ENCODE measurements around the gene NAA38. TPM values are rescaled to one million over a fixed set of nuclear protein-coding genes. Genes with fewer than 3 reads are reported as not detected.

The NAA38 gene
- total and polyA plus RNA-seq, 4 donors = 44.1 to 143 (median 79.4) TPM

DNA sequence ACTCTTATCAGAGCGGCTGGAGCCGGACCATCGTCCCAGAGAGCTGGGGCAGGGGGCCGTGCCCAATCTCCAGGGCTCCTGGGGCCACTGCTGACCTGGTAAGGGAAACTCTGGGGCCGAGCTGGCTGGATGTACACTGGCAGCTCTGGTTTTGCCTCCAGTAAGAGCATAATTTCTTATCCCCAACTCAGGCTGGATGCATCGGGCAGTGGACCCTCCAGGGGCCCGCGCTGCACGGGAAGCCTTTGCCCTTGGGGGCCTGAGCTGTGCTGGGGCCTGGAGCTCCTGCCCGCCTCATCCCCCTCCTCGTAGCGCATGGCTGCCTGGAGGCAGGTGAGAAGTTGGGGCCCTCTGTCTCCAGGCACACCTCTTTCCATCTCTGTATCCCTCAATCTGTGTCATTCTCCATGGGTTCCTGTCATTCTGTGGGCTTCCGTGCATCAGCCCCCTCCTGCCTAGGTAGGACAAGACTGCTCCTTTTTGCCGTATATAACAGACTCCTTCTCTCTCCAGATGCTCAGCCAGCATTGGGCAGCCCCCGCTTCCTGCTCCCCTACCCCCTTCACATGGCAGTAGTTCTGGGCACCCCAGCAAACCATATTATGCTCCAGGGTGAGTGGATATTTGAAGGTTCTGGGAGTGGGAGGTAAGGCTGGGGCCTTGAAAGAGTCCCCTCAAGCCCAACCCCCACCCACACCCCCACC lies 11.8 kb downstream of the NAA38 start:
- DNase-seq = peak in 1 of 2 donors; percentile 70
- Histone ChIP-seq H3K27ac (ENCODE audit: low read depth in 1 of 2, low read length in 2 of 2) (peak overlapping the region; percentile 52 to 71), H3K36me3 (ENCODE audit: control insufficient read depth in 1 of 2, insufficient read depth in 2 of 2, low read length in 1 of 2) (peaks cover 0 to 2% of the 10 kb centered on the region in 2 donors), H3K4me3 (ENCODE audit: low read length in 2 of 2) (no peak overlapping the region), H3K9me3 (ENCODE audit: control insufficient read depth, low read length) (no peaks in the 10 kb centered on the region), H3K27me3 (ENCODE audit: control insufficient read depth in 1 of 2, insufficient read depth in 2 of 2, low read length in 1 of 2) (no peaks in the 10 kb centered on the region), H3K4me1 (ENCODE audit: control insufficient read depth in 1 of 2, insufficient read depth in 2 of 2, low read length in 2 of 2) (no peaks in the 10 kb centered on the region)
- ATAC-seq (ENCODE audit: low FRiP score) = no peak
- intact Hi-C loops (cut with DNase I) = no loop called here
- 55 to 56% methylated on average over 15 of the region's 15 CpGs for WGBS, 2 donors

DNA sequence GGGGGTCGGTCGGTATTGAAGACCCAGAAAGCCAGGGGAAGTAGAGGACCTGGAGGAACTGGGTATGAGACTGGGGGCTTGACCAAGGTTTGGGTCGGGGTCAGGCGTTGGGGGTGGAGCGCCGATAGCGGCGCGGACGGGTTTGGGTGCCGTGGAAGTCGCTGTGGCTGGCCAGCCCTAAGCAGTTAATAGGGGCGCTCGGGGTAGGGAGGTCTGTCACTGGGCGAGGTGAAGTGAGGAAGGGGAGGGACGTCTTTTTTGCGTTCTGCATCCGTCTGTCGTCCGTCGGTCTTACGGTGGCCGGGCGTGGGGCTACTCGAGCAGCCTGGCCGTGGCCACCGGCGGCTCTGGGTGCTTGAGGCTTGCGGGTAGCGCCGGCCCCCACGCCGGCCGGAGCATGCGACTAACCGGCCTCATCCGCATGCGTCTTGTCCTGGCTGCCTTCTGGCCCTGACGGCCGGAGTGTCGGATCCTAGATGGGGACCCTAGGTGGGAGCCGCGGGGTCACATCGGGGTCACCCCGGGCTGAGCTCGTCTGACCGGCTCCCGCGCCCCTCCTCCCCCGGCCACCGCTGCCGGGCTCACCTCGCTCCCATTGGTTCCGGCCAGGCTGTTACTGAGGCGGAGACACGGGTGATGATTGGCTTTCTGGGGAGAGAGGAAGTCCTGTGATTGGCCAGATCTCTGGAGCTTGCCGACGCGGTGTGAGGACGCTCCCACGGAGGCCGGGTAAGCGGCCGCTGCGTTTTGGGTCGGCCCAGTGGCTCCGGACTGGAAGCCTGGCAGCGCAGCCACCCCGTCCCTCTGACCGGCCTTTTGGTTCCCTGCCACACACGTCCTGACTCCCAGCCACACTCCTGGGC lies 12.8 kb downstream of the NAA38 start:
- intact Hi-C loops (cut with DNase I) = no loop called here
- Histone ChIP-seq H3K27me3 (ENCODE audit: control insufficient read depth in 1 of 2, insufficient read depth in 2 of 2, low read length in 1 of 2) (no peaks in the 10 kb centered on the region), H3K4me3 (ENCODE audit: low read length in 2 of 2) (peak overlapping the region; percentile 12 to 45), H3K4me1 (ENCODE audit: control insufficient read depth in 1 of 2, insufficient read depth in 2 of 2, low read length in 2 of 2) (no peaks in the 10 kb centered on the region), H3K36me3 (ENCODE audit: control insufficient read depth in 1 of 2, insufficient read depth in 2 of 2, low read length in 1 of 2) (peaks cover 0 to 2% of the 10 kb centered on the region in 2 donors), H3K27ac (ENCODE audit: low read depth in 1 of 2, low read length in 2 of 2) (peak overlapping the region; percentile 52 to 93), H3K9me3 (ENCODE audit: control insufficient read depth, low read length) (no peaks in the 10 kb centered on the region)
- ATAC-seq (ENCODE audit: low FRiP score) (peak; percentile 86), DNase-seq (peak; percentile 94 to 97)
- WGBS, 2 donors = 0% methylated on average over 69 to 71 of the region's 71 CpGs

DNA sequence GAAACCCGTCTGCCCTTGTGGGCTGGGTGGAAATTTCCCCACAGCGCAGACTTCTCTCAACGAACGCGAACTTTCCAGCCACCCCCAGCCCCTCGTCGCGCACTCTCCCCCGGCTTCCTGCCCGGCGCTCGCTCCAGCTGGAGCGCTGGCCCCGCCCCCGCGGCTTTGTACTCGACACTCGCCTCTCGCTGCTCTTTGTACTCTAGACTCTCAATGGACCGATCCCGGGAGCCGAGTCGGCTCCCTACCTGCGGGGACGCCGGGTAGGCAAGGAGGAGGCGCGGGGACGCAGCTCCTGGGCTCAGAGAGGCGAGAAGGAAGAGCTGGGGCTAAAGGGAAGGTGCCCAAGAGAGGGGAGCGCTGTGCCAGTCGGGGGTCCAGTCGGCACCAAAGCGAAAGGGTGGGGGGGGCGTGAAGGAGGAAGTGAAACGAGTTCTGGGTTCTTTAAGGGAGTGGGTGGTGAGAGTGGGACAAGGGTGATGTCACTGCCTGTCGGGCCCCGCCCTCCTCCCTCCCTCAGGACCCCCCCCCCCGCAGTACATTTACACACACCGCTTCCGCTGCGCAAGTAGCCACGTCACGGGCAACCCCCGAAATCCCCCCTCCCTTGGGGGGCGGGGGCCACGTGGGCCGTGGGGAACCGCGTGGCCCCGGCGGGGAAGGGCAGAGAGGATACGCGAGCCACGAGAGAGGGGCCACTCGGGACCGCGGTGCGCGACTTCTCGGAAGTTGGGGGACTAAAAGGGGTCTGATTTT lies 13.6 kb downstream of the NAA38 start:
- DNase-seq (peak; percentile 89 to 94), ATAC-seq (ENCODE audit: low FRiP score) (peak; percentile 45)
- no peaks in the 10 kb centered on the region for H3K9me3 ChIP-seq (ENCODE audit: control insufficient read depth, low read length)
- intact Hi-C loops (cut with DNase I) = no loop called here
- H3K4me3 ChIP-seq (ENCODE audit: low read length in 2 of 2) = peak overlapping the region; percentile 12 to 45
- WGBS, 2 donors = 0 to 1% methylated on average over 55 to 61 of the region's 61 CpGs
- peaks cover 0 to 2% of the 10 kb centered on the region in 2 donors for H3K36me3 ChIP-seq (ENCODE audit: control insufficient read depth in 1 of 2, insufficient read depth in 2 of 2, low read length in 1 of 2)
- no peaks in the 10 kb centered on the region for H3K4me1 ChIP-seq (ENCODE audit: control insufficient read depth in 1 of 2, insufficient read depth in 2 of 2, low read length in 2 of 2)
- H3K27ac ChIP-seq (ENCODE audit: low read depth in 1 of 2, low read length in 2 of 2) = peak overlapping the region; percentile 37 to 93
- H3K27me3 ChIP-seq (ENCODE audit: control insufficient read depth in 1 of 2, insufficient read depth in 2 of 2, low read length in 1 of 2) = no peaks in the 10 kb centered on the region

DNA sequence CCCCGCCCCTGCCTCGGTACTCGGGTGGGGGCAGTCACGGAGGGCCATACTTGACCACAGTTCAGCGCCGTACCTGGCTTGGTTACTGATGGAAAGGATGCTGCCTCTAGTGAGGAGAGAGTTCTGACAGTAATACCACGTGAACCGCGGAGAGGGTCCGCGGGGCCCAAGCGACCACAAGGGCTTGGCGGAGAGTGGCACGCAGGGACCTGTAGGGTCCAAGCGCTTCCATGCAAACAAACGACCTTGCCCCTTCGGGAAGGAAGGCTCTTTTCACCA lies 14.2 kb downstream of the NAA38 start:
- DNase-seq = no peak
- no peak for ATAC-seq (ENCODE audit: low FRiP score)
- WGBS, 2 donors = 0% methylated on average over 16 to 17 of the region's 17 CpGs
- Histone ChIP-seq H3K36me3 (ENCODE audit: control insufficient read depth in 1 of 2, insufficient read depth in 2 of 2, low read length in 1 of 2) (peaks cover 0 to 2% of the 10 kb centered on the region in 2 donors), H3K9me3 (ENCODE audit: control insufficient read depth, low read length) (no peaks in the 10 kb centered on the region), H3K27ac (ENCODE audit: low read depth in 1 of 2, low read length in 2 of 2) (peak overlapping the region; percentile 37 to 75), H3K4me1 (ENCODE audit: control insufficient read depth in 1 of 2, insufficient read depth in 2 of 2, low read length in 2 of 2) (no peaks in the 10 kb centered on the region), H3K4me3 (ENCODE audit: low read length in 2 of 2) (peak overlapping the region; percentile 12 to 45), H3K27me3 (ENCODE audit: control insufficient read depth in 1 of 2, insufficient read depth in 2 of 2, low read length in 1 of 2) (no peaks in the 10 kb centered on the region)
- intact Hi-C loops (cut with DNase I) = no loop called here

DNA sequence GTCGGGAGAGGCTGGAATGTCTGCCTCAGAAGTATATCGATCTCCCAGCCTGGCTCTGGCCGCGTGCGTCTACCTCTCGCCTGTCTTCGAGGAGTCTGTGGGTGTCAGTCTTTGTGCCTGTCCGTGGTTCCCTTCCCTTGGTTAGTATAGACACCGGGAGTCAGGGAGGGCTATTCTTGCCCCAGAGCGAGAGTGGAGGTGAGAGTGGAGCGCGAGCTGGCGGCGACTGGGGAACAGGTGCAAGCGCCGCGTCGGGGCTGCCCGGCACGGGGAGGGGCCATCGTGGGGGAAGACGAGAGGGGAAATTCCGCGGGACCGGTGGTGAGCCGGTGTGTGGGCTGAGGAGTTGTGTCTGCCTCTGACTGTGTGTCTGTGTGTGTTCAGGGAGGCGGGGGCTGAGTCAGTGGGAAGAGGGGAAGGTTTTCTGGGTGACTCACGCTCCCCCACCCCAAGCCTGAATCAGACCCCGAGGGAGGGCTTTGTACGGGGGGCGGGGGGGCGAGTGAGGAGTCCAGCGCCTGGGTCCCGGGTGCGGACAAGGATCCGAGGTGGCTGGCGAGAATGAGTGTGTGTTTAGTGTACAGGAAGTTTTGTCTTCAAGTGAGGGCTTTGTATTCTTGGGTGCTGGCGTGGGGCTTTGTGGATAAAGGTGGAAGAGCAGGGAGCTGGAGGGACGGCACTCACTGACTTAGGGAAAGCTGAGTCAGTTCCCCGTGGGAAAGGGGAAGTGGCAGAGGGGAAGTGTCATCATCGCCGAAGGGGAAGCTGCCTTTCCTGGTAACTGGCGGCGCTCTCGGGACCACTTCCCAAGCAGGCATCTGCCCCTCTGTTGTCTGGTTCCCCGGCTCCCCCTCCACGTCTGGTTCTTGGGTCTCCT lies 14.7 kb downstream of the NAA38 start:
- intact Hi-C loops (cut with DNase I) = no loop called here

DNA sequence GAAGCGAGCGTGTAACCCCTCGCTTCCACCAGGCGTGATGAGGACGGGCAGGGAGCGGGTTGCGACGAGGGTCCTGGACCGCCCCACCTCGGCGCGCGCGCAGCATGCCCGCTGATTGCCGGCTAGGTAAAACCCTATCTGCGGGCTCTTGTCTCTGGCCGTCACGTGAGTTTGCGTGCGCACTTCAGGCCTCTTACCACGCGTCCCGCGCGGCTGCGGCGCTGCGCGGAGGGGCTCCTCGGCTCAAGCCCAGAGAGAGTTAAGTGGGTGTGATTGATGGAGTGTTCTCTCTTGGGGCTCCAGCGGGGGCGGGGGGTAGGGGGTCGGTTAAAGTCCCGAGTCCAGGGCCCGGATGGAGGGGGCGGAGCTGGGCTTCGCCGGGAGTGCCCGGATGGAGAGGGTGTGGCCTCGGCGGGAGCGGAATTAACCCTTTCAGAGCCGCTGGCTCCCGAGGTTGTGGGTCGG lies 15.4 kb downstream of the NAA38 start:
- DNase-seq (peak; percentile 92 to 97), ATAC-seq (ENCODE audit: low FRiP score) (peak; percentile 87)
- Histone ChIP-seq H3K9me3 (ENCODE audit: control insufficient read depth, low read length) (no peaks in the 10 kb centered on the region), H3K27ac (ENCODE audit: low read depth in 1 of 2, low read length in 2 of 2) (peak overlapping the region; percentile 51 to 95), H3K27me3 (ENCODE audit: control insufficient read depth in 1 of 2, insufficient read depth in 2 of 2, low read length in 1 of 2) (no peaks in the 10 kb centered on the region), H3K4me3 (ENCODE audit: low read length in 2 of 2) (peak overlapping the region; percentile 45 to 88), H3K4me1 (ENCODE audit: control insufficient read depth in 1 of 2, insufficient read depth in 2 of 2, low read length in 2 of 2) (no peaks in the 10 kb centered on the region), H3K36me3 (ENCODE audit: control insufficient read depth in 1 of 2, insufficient read depth in 2 of 2, low read length in 1 of 2) (peaks cover 0 to 2% of the 10 kb centered on the region in 2 donors)
- intact Hi-C loops (cut with DNase I) = no loop called here
- 0% methylated on average over 46 of the region's 46 CpGs for WGBS, 2 donors

More for the DNA sequence above, 14.7 kb downstream of the NAA38 start:
- ATAC-seq (ENCODE audit: low FRiP score) (peak; percentile 36), DNase-seq (peak; percentile 90 to 95)
- Histone ChIP-seq H3K27ac (ENCODE audit: low read depth in 1 of 2, low read length in 2 of 2) (peak overlapping the region; percentile 51 to 75), H3K9me3 (ENCODE audit: control insufficient read depth, low read length) (no peaks in the 10 kb centered on the region), H3K4me3 (ENCODE audit: low read length in 2 of 2) (peak overlapping the region; percentile 12 to 45), H3K4me1 (ENCODE audit: control insufficient read depth in 1 of 2, insufficient read depth in 2 of 2, low read length in 2 of 2) (no peaks in the 10 kb centered on the region), H3K27me3 (ENCODE audit: control insufficient read depth in 1 of 2, insufficient read depth in 2 of 2, low read length in 1 of 2) (no peaks in the 10 kb centered on the region), H3K36me3 (ENCODE audit: control insufficient read depth in 1 of 2, insufficient read depth in 2 of 2, low read length in 1 of 2) (peaks cover 0 to 2% of the 10 kb centered on the region in 2 donors)
- 0% methylated on average over 46 to 47 of the region's 47 CpGs for WGBS, 2 donors

DNA sequence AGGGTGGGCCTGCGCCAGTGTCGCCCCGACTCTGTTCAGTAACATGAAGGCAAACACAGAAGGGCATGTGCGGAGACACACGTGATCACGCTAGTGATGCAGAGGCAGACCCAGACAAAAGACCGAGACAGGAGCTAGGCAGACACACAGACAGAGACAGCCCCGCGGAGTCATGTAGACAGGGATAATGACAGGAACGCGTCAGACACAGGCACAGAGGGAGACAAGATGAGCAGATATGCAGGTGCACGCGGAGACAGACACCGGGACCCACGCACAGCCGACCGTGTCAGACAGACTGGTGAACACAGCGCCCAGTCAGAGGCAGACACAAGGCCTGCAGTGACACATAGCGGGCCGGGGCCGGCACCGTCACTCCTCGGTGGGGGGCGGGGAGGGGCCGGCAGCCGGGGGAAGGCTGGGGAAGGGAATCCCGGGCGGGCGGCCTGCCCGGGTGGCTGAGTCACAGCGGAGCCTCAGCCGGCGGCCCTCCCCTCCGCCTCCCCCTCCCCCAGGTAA lies 15.9 kb downstream of the NAA38 start:
- Histone ChIP-seq H3K4me3 (ENCODE audit: low read length in 2 of 2) (peak overlapping the region; percentile 45 to 88), H3K27ac (ENCODE audit: low read depth in 1 of 2, low read length in 2 of 2) (peak overlapping the region in 1 of 2 donors; percentile 95), H3K36me3 (ENCODE audit: control insufficient read depth in 1 of 2, insufficient read depth in 2 of 2, low read length in 1 of 2) (no peaks in the 10 kb centered on the region), H3K27me3 (ENCODE audit: control insufficient read depth in 1 of 2, insufficient read depth in 2 of 2, low read length in 1 of 2) (no peaks in the 10 kb centered on the region), H3K9me3 (ENCODE audit: control insufficient read depth, low read length) (no peaks in the 10 kb centered on the region), H3K4me1 (ENCODE audit: control insufficient read depth in 1 of 2, insufficient read depth in 2 of 2, low read length in 2 of 2) (no peaks in the 10 kb centered on the region)
- ATAC-seq (ENCODE audit: low FRiP score) (peak; percentile 87), DNase-seq (peak; percentile 94 to 98)
- intact Hi-C loops (cut with DNase I) = no loop called here
- 1 to 3% methylated on average over 26 to 34 of the region's 34 CpGs for WGBS, 2 donors
